ENCODE measurements around the gene PFKFB3.

PFKFB3 gene

GRCh38 chr10:6170638-6171037 lies 32.1 kb upstream of the PFKFB3 start:
- no peak overlapping the region for H3K4me3 ChIP-seq (ENCODE audit: control insufficient read depth, low read depth, low read length)
- TF ChIP-seq, protein P1, sequence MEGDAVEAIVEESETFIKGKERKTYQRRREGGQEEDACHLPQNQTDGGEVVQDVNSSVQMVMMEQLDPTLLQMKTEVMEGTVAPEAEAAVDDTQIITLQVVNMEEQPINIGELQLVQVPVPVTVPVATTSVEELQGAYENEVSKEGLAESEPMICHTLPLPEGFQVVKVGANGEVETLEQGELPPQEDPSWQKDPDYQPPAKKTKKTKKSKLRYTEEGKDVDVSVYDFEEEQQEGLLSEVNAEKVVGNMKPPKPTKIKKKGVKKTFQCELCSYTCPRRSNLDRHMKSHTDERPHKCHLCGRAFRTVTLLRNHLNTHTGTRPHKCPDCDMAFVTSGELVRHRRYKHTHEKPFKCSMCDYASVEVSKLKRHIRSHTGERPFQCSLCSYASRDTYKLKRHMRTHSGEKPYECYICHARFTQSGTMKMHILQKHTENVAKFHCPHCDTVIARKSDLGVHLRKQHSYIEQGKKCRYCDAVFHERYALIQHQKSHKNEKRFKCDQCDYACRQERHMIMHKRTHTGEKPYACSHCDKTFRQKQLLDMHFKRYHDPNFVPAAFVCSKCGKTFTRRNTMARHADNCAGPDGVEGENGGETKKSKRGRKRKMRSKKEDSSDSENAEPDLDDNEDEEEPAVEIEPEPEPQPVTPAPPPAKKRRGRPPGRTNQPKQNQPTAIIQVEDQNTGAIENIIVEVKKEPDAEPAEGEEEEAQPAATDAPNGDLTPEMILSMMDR (IDR thresholded peaks at IDR 0.05; ENCODE audit: control insufficient read depth, insufficient read depth, low read depth, low read length, missing control alignments): no peak
- DNase-seq (ENCODE audit: low read depth): no peak

- H3K4me3 ChIP-seq (ENCODE audit: control insufficient read depth, low read depth, low read length): peak overlapping the region; percentile 17
- peak; percentile 63 for DNase-seq (ENCODE audit: low read depth)
- TF ChIP-seq, protein P1 (IDR thresholded peaks at IDR 0.05; ENCODE audit: control insufficient read depth, insufficient read depth, low read depth, low read length, missing control alignments): peak; percentile 0
Measured at GRCh38 chr10:6171881-6172695, 30.6 kb upstream of the PFKFB3 start.

DNA sequence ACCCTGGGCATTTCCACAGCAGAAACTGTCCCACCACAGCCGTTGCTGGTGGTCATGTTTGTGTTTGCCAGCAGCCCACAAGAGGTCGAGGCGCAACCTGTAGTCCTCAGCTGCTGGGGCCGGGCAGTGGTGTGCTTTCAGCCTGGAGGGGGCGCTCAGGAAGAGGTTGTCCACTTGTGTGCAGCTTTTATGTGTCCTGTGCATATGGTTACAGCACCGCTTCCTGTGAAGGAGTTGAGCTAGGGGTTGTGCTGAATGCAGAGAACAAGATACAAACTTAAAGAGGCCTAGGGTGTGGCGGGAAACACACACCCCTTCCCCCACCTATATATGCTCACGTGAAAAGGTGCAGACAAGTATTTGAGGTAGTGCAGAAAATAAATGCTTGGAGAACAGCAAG lies 29.5 kb upstream of the PFKFB3 start:
- TF ChIP-seq, protein P1 (IDR thresholded peaks at IDR 0.05; ENCODE audit: control insufficient read depth, insufficient read depth, low read depth, low read length, missing control alignments): no peak
- DNase-seq (ENCODE audit: low read depth): no peak
- H3K4me3 ChIP-seq (ENCODE audit: control insufficient read depth, low read depth, low read length): no peak overlapping the region

DNA sequence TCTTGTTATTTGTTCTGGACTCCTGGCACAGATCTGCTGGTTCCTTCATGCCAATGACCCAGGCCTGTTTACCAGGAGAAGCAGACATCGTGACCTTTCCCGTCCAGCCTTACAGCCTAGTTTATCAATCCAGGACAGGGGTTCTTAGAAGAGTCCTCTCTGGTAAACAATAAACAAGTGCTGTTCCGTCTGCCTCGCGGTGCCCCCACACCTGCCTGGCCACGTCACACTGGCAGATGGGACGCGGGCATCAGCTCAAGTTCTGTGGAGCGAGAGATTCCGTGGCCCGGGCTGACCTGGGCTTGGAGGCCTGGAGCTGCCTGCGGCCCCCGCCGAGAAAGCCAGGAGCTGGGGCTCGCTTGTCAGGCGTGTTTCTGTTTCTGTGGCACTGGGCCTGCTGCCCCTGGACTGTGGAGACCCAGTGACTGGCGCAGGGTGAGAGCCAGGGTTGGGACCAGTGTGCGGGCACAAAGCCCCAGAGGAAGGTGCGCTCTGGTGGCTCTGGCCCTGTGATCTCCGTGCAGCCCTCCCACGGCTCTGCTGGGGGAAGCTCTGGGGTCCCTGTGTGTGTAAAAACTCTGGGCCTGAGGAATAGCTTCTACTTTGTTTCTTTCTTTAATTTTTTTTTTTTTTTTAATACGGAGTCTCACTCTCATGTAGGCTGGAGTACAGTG lies 28.4 kb upstream of the PFKFB3 start:
- no peak overlapping the region for H3K4me3 ChIP-seq (ENCODE audit: control insufficient read depth, low read depth, low read length)
- no peak for DNase-seq (ENCODE audit: low read depth)
- TF ChIP-seq, protein P1 (IDR thresholded peaks at IDR 0.05; ENCODE audit: control insufficient read depth, insufficient read depth, low read depth, low read length, missing control alignments): no peak

DNA sequence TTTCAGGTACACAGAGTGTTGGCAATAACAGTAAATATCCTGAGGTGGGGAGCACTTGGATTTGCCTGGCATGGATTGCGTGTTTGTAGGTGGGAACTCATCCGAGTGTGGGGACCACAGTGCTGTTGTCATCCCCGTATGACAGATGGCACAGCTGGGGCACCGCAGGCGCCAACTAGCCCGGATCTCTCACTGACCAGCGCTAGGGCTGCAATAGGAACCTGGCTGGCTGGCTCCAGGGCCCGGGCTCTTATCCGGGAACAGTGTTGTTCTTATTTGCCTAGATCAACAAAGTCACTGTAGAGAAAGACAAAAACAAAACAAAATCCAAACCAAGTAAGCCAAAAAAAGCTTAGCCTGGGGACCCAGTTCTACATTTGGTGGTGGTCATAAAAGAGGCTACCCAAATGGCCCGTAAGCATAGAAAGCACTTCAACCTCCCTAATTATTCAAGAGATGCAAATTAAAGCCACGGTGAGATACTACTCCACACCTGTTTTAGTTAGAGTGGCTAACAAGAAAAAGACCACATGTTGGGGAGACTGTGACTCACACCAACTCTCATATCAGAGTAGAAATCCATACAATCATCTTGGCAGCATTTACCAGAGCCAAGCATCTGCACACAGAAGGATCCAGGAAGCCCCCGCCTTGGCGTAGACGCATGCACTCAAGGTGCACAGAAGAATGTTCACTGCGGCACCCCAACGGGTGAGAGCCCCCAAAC lies 27.2 kb upstream of the PFKFB3 start:
- DNase-seq (ENCODE audit: low read depth): no peak
- no peak overlapping the region for H3K4me3 ChIP-seq (ENCODE audit: control insufficient read depth, low read depth, low read length)
- TF ChIP-seq, protein P1 (IDR thresholded peaks at IDR 0.05; ENCODE audit: control insufficient read depth, insufficient read depth, low read depth, low read length, missing control alignments): no peak

DNA sequence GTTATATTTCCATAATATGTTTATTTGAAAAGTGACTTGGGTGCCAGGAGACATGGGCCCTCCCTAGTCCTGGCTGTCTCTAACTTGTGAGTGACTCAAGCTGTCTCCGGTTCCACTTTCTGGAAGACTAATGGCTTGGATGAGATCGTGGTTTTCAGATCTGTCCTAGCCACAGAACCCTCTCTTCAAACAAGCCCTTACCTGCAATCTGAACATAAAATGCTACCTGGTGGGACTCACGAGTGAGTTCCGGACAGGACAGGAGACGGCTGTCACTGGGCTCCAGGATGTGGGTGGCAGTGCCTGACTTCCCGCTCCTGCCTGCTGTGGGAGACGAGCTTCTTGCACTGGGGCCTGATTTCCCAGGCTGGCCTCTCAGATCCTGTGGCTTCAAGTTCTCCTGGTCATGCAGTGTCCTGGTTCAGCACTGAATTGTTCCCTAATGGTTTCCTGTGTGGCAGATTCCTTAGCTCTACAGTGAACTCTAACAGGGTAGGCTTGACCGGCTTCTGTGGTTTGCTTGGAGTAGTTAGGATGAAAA lies 26.0 kb upstream of the PFKFB3 start:
- TF ChIP-seq, protein P1 (IDR thresholded peaks at IDR 0.05; ENCODE audit: control insufficient read depth, insufficient read depth, low read depth, low read length, missing control alignments): no peak
- no peak for DNase-seq (ENCODE audit: low read depth)

More for the DNA sequence above, 26.0 kb upstream of the PFKFB3 start:
- no peak overlapping the region for H3K4me3 ChIP-seq (ENCODE audit: control insufficient read depth, low read depth, low read length)

Measured in AG09309 (cell line).